Retinal pigment epithelial cell (primary cell): Measurements from ENCODE around the gene GOSR2.

Experiments
- DNase-seq: peaks from one replicate; pipeline ENCODE4 v3.0.0-alpha.2; 2010; ENCODE audit warnings: low read depth
- H3K4me3 ChIP-seq: 2 replicates; pipeline ENCODE4 v1.5.1; 2011; ENCODE audit warnings: mild to moderate bottlenecking, low read length, control low read depth, moderate library complexity
- CTCF ChIP-seq: conservative IDR thresholded peaks from 2 replicates; pipeline ENCODE4 v1.5.1; 2011; ENCODE audit warnings: low read depth, low read length, control low read depth, inconsistent platforms

The GOSR2 gene

DNA sequence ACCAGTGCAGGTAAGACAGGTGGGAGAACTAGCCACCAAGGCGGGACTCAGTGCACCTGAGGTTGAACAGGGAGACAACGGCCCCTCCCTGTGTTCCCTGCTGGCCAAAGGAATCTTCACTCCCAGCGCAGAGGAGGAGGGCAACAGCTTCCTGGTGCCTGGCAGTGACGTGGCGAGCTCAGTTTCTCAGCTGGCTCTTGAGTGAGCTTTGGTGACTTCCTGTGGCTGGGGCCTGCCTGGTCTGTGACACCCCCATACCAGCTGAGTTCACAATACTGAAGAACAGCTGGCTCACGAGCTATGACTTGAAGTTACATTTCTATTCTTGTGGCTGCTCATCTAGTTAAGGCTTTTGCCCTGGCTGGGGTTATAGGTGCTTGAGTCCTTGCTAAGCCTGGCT, 45.5 kb upstream of the GOSR2 start:
- no peak for DNase-seq
- TF ChIP-seq CTCF: no peak
- no peak overlapping the region for H3K4me3 ChIP-seq

DNA sequence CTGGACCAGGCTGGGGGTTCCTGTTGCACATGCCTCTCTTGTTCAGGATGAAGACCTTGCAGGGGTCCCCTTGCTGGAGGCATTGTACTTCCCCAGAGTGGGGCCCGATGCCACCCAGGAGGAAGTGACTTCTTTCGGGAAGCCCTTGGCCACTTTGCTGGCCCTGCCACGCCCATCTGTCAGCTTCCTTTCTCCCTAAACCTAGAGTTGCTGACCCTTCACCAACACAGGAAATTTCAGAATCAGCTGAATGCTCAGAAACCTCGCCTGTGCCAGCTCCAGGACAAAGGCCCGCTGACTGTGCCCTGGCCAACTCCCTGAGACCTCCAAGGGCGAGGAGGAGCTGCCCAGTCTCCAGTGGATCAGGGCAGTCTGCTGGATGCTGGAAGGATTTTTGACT, 44.9 kb upstream of the GOSR2 start:
- DNase-seq: no peak
- H3K4me3 ChIP-seq: no peak overlapping the region
- no peak for TF ChIP-seq CTCF

DNA sequence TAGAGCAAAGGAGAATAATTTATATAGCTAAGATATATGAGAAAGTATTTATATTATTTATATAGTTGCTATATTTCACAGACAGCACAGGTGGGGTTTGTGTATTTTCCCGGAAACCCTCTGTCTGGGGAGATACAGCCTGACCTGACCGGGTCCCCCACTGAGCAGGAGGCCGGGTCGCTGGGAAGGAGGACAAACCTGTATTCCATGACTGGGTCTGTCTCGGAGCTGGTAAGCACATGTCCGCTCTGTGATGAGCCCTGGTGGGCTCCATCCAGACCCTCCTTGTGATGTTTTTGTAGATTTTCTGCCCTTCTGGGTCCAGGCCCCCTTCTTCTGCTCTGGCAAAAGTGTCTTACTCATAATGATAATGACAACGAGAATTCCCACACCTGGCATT, 43.9 kb upstream of the GOSR2 start:
- no peak for TF ChIP-seq CTCF
- no peak for DNase-seq

DNA sequence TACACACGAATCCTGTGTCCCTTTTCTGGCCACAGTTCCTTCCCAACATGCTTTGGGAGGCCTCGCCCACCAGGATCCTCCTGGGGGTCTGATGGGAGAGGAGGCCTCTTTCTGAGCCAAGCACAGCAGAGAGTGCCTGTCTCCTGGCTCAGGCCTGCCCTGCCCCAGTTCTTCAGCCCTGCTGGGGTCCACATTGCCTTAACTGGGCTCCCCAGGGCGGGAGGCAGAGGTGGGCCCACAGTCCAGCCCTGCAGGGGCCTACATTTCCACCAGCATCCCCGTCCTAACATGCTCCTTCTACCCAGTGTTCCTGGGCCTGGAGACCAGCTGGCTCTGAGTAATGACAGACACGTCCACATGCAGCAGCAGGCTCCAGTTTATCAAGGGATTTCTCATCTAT, 41.9 kb upstream of the GOSR2 start:
- no peak overlapping the region for H3K4me3 ChIP-seq
- no peak for DNase-seq
- TF ChIP-seq CTCF: no peak

More for the DNA sequence above, 43.9 kb upstream of the GOSR2 start:
- H3K4me3 ChIP-seq: no peak overlapping the region

GRCh38 chr17:46882666-46883065, 40.3 kb upstream of the GOSR2 start:
- TF ChIP-seq CTCF: no peak
- no peak overlapping the region for H3K4me3 ChIP-seq
- DNase-seq: no peak

GRCh38 chr17:46883871-46884520, 39.0 kb upstream of the GOSR2 start:
- DNase-seq: no peak
- H3K4me3 ChIP-seq: no peak overlapping the region
- TF ChIP-seq CTCF: no peak

DNA sequence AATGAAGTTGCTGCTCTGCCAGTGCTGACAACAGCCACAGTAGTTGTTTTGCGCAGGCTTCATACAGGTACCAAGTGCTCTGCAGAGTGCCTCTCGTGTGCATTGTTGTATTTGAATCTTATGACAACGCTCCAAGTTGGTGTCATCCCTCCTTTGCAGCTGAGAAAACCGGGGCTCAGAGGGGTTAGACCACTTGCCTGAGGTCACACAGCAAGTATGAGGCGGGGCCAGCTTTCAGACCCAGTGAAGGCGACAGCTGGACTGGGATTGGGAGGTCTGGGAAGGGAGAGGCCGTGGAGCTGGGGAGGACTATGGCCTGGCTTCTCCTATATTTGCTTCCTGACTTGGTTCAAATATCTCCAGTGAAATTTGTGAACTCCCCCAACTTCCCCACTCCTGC, 38.4 kb upstream of the GOSR2 start:
- no peak overlapping the region for H3K4me3 ChIP-seq
- TF ChIP-seq CTCF: no peak
- no peak for DNase-seq
